Choroid plexus epithelial cell (primary cell): Measurements from ENCODE around the gene LYPD5.
"Not testable (repeated sequence)": the region's sequence is repeated elsewhere in the genome, so short reads cannot be mapped to it uniquely, and the experiment has no call there.

Source experiments
- DNase-seq: peaks from one replicate; pipeline ENCODE4 v3.0.0-alpha.2; 2010; ENCODE audit warnings: low read depth
- H3K4me3 ChIP-seq: 2 replicates; pipeline ENCODE4 v1.5.1; 2011; ENCODE audit warnings: low read depth, mild to moderate bottlenecking, control low read depth, low read length, moderate library complexity
- CTCF ChIP-seq: conservative IDR thresholded peaks from 2 replicates; pipeline ENCODE4 v1.5.1; 2011; ENCODE audit warnings: low read depth, mild to moderate bottlenecking, control low read depth, inconsistent platforms, low read length, moderate library complexity

LYPD5 gene

GRCh38 chr19:43826787-43827754, 24.8 kb upstream of the LYPD5 start, which contains the start of gene ZNF283:
ZNF283 (plus strand) TSS chr19:43827321; CDS start chr19:43833505, 6,184 bp downstream.
- no peak for TF ChIP-seq CTCF
- DNase-seq, result peak; percentile 95
- H3K4me3 ChIP-seq, result peak within 1 kb of the TSS; percentile 83

GRCh38 chr19:43824572-43824971, 22.3 kb upstream of the LYPD5 start:
- peak; percentile 41 for DNase-seq
- not testable (repeated sequence) for H3K4me3 ChIP-seq

- H3K4me3 ChIP-seq, DNase-seq: not testable (repeated sequence)
These were observed 21.6 kb upstream of the LYPD5 start for GRCh38 chr19:43823856-43824255.

GRCh38 chr19:43820884-43821215, 18.6 kb upstream of the LYPD5 start:
- no peak for DNase-seq
- TF ChIP-seq CTCF, result no peak
- H3K4me3 ChIP-seq, result peak overlapping the region; percentile 51

GRCh38 chr19:43820098-43820883, 18.0 kb upstream of the LYPD5 start:
- peak; percentile 53 for DNase-seq
- H3K4me3 ChIP-seq, result peak overlapping the region; percentile 51
- TF ChIP-seq CTCF, result no peak

GRCh38 chr19:43818500-43818899, 16.3 kb upstream of the LYPD5 start:
- no peak for TF ChIP-seq CTCF
- no peak for DNase-seq
- H3K4me3 ChIP-seq, result no peak overlapping the region

- H3K4me3 ChIP-seq, DNase-seq: not testable (repeated sequence)
These were observed 15.2 kb upstream of the LYPD5 start for GRCh38 chr19:43817454-43817853.

- no peak for DNase-seq
- H3K4me3 ChIP-seq, result no peak overlapping the region
- TF ChIP-seq CTCF, result no peak
These were observed 12.6 kb upstream of the LYPD5 start for GRCh38 chr19:43814663-43815352.
